GM12878 (cell line): ENCODE results near the gene SCAND1.

ENCODE experiments used
- GABPA ChIP-seq: IDR thresholded peaks from 2 replicates; pipeline ENCODE4 v1.6.1; 2014; ENCODE audit warnings: antibody characterized with exemption, low read depth, mild to moderate bottlenecking, inconsistent platforms
- NR2C2 ChIP-seq: IDR thresholded peaks from 2 replicates; pipeline ENCODE4 v1.6.1; 2011; ENCODE audit warnings: borderline replicate concordance, low read depth; ENCODE audit not compliant: control insufficient read depth, insufficient read length
- RAD21 ChIP-seq: IDR thresholded peaks from 2 replicates; pipeline ENCODE4 v1.6.1; 2011; ENCODE audit warnings: mild to moderate bottlenecking, low read depth, low read length, moderate library complexity; ENCODE audit not compliant: insufficient read depth
- TF ChIP-seq, protein P1 (sequence below): fragments of 150-350 bp; IDR thresholded peaks from 2 replicates; pipeline ENCODE4 v1.6.1; 2016; ENCODE audit warnings: low read depth, low read length

DNA sequence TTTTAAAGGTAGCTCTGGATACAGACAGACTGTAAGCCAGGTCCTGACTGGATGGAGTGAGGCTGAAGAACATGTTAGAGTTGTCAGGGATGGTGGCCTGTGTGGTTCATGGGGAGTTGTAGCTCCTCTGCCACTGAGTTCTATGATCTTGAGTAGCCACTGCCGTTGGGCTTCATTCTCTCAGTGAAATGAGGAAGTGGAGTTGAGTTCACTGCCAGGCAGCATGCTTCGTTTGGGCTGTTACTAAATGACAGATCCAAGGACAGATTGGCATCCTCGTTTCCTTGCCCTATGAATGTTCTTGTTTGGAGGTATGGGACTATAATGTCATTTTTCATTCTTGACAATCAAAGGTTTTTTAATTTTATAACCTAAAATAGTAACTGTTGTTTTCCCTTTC lies 37.2 kb downstream of the SCAND1 start:
- TF ChIP-seq NR2C2 (no peak), RAD21 (no peak), GABPA (no peak)
- TF ChIP-seq, protein P1, sequence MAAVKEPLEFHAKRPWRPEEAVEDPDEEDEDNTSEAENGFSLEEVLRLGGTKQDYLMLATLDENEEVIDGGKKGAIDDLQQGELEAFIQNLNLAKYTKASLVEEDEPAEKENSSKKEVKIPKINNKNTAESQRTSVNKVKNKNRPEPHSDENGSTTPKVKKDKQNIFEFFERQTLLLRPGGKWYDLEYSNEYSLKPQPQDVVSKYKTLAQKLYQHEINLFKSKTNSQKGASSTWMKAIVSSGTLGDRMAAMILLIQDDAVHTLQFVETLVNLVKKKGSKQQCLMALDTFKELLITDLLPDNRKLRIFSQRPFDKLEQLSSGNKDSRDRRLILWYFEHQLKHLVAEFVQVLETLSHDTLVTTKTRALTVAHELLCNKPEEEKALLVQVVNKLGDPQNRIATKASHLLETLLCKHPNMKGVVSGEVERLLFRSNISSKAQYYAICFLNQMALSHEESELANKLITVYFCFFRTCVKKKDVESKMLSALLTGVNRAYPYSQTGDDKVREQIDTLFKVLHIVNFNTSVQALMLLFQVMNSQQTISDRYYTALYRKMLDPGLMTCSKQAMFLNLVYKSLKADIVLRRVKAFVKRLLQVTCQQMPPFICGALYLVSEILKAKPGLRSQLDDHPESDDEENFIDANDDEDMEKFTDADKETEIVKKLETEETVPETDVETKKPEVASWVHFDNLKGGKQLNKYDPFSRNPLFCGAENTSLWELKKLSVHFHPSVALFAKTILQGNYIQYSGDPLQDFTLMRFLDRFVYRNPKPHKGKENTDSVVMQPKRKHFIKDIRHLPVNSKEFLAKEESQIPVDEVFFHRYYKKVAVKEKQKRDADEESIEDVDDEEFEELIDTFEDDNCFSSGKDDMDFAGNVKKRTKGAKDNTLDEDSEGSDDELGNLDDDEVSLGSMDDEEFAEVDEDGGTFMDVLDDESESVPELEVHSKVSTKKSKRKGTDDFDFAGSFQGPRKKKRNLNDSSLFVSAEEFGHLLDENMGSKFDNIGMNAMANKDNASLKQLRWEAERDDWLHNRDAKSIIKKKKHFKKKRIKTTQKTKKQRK, result no peak
